NCI-H1436 treated with DMSO at 0.1 percent for 48 hours (cell line): ENCODE data around the gene MT1G.
"Not testable (repeated sequence)": the region's sequence is repeated elsewhere in the genome, so short reads cannot be mapped to it uniquely, and the experiment has no call there.

Experiments
- DNase-seq: peaks from one replicate; lab custom pipeline; 2025; lab: John Stamatoyannopoulos, UW

MT1G gene

DNA sequence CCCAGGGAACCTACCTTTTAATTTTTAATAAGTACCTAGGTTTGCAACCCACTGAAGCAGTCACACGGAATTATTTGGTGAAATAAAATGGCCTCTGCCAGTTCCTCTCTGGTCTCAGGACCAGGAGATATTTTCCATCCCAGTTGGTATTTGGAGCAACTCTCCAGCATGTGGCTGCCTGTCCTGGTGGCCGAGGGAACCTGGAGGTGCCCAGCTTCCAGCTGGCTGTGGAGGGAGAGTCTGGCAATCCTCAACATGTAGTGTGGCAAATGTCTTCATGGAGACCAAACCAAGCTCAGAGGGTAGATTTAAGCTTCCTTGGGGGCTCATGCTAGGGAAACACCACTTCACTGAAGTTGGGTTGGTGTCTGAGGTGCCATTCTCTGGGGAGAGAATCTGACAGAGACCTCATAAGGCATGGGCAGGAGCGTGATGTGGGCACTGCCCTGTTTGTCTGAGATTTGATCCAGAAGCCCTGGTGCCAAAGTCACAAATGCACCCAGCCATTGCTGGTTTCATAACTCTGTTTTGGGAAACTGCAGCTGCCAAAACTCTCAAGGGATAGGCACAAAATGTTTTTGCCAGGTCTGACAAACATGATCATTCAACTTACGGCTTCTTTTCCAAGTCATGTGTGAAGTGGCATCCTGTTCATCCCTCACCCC, 17.2 kb upstream of the MT1G start:
- DNase-seq: no peak

- DNase-seq: no peak
Measured at GRCh38 chr16:56684256-56684925, 16.5 kb upstream of the MT1G start.

- no peak for DNase-seq
Measured at GRCh38 chr16:56683424-56684172, 15.7 kb upstream of the MT1G start.

DNA sequence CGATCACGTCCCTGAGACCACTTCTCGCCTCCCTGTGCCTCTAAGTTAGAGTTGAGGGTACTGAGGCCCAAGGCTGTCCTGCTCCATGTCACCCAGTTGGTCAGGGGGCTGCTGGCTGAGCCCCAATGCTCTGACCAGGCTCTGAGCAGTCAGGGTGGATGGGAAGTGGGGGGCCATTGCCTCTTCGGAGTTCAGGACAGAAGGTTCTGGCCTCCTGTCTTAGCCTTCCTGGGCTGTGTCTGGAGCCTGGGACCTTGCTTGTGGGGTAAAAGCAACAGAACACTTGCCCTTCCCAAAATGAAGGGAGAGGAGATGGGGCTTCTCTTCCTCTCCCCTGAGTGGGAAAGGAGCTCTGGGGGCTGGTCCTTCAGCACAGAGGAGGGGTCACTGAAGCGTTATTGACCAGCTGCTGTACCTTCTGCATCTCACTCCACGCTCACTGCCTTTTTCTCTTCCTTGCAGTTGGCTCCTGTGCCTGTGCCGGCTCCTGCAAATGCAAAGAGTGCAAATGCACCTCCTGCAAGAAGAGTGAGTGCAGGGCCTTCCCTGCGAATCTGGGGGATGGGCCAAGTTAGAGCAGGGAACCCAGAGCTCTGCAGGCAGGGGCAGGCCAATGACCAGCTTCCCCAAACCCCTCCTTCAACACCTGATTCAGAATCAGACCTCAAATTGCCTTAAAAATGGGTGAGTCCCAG, 15.0 kb upstream of the MT1G start:
- DNase-seq: no peak

DNA sequence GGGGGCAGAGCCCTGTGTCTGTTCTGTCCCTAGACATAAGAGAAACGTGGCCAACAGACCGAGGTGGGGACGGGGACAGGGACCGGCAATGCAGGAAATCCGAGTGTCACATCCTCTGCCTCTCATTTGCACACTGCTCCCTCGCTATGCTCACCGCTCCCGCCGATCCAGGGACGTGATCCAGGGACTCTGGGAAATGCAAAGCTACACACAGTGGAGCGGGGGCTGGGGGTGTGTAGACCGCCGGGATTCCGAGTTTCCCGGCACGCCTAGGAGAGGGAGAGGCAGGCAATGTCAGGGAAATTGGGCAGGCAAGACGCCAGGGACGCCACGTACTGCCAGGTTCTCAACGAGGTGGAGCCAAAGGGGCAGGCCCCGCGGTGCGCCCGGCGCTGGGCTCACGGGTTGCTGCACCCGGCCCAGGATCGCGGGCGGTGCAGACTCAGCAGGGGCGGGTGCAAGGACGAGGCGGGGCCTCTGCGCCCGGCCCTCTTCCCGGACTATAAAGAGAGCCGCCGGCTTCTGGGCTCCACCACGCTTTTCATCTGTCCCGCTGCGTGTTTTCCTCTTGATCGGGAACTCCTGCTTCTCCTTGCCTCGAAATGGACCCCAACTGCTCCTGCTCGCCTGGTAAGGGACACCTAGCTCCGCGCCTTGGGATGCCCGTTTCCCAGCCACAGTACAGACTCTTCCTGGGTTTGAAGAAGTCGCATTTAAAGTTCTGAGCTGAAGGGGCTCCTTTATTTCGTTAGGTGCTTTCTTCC, 14.3 kb upstream of the MT1G start, which contains the start of gene MT1X:
MT1X (plus strand) TSS at position 532 of the 764 bp plus-strand sequence; CDS start at position 603, 71 bp downstream.
- no peak for DNase-seq

- no peak for DNase-seq
Measured at GRCh38 chr16:56679818-56680217, 12.0 kb upstream of the MT1G start.

DNA sequence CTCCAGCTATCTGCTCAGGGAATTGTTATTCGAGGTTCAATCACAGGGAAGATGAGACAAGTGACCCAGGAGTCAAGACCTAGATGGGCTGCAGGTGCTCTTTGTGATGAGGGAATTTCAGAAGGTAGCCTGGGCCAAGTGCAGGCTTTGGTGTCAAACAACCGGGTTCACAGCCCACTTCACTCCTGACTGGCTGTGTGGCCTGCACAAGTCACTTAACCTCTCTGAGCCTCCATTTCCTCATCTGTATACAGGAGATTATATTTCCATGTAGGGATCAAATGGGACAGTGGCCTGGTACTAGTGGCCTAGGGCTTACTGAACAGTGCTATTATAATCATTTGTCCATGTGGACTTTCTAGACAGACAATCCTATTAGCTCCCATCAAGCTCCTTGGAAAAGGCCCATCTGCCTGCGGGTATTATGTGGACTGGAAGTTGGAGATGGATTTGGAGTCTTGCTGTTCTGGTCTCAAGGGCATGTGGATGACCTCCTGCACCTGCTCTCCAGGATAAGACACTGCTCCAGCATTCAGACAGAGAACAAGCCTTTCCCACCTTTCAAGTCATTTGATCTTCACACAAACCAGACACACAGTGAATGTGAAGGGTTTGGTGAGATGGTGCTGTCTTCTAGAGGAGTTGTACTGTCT, 11.3 kb upstream of the MT1G start:
- no peak for DNase-seq

- no peak for DNase-seq
Measured at GRCh38 chr16:56677474-56677873, 9.6 kb upstream of the MT1G start.

DNA sequence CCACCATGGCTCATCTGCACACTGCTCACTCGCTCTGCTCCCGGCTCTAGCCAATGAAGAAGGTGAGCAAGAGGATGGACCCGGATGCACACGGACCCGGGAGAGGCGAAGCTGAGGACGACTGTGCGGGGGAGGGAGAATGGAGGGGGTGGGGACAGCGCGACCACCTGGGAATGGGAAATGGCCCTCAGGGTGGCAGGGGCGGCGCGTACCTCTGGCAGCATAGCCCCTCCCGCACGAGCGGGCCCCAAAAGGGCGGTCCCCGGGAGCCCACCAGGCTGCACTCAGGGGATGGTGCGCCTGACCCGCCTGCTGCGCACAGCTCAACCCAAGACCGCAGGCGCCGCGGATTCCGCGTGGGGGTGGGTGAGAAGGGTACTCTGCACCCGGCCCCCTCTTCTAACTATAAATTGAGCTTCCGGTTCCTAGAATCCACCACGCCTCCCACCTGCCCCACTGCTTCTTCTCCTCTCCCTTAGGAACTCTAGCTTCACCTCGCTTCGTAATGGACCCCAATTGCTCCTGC, 7.9 kb upstream of the MT1G start:
- no peak for DNase-seq

DNA sequence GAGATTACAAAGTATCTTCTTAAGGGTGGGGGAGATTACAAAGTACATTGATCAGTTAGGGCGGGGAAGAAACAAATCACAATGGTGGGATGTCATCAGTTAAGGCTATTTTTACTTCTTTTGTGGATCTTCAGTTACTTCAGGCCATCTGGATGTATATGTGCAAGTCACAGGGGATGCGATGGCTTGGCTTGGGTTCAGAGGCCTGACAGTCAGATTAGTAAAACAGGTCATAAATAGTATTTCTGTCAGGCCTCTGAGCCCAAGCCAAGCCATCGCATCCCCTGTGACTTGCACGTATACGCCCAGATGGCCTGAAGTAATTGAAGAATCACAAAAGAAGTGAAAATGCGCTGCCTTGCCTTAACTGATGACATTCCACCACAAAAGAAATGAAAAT, 6.7 kb upstream of the MT1G start:
- DNase-seq: not testable (repeated sequence)

- DNase-seq: no peak
Measured at GRCh38 chr16:56673921-56674320, 6.1 kb upstream of the MT1G start.

GRCh38 chr16:56672761-56673536, 5.1 kb upstream of the MT1G start:
- no peak for DNase-seq

DNA sequence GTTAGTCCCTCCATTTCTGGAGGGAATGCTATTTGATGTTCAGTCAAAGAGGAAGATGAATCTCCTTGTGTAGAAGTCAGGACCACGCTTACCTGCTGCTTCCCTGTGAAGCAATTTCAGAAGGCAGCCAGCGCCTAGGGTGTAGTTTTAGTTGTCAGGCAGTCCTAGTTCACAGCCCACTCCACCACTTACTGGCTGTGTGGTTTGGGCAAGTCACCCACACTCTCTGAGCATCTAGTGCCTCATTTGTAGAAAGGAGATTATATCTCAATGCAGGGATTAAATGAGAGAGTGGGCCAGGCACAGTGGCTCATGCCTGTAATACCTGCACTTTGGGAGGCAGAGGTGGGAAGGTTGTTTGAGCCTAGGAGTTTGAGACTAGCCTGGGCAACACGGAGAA, 4.3 kb upstream of the MT1G start:
- DNase-seq: not testable (repeated sequence)

- not testable (repeated sequence) for DNase-seq
Measured at GRCh38 chr16:56671691-56672090, 3.8 kb upstream of the MT1G start.

- no peak for DNase-seq
Measured at GRCh38 chr16:56670620-56670934, 2.7 kb upstream of the MT1G start.

GRCh38 chr16:56669840-56670619, 2.2 kb upstream of the MT1G start:
- no peak for DNase-seq

DNA sequence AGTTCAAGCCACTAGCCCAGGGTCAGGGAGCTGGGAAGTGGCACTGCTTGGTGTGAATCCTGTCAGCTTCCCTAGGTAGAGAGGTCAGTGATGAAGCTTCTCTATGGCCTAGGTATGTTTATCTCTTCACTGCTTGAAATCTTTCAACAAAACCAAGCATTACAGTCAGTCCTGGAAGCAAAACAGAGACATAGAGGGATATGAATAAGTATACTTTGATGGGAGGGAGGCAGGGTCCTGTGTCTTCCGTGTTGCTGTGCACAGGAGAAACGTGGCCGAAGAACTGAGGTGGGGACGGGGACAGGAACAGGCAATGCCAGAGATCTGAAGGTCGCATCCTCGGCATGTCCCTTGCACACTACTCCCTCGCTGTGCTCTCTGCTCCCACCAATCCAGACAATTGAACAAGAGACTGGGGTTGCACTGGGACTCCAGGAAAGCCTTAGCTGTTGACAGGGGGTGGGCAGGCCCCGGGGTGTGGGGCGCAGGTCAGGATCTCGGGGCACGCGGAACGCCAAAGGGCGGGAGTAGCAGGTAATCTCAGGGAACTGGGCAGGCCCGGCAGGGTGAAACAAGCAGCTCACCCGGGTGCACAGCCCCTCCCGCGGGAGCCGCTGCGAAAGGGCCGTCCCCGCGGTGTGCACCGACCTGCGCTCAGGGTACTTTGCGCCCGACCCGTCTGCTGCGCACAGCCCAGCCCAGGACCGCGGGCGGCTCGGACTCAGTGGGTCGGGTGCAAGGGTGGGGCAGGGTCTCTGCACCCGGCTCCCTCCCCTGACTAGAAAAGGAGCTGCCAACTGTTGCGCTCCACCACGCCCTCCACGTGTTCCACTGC, 1.4 kb upstream of the MT1G start, which contains the start of gene MT1H:
MT1H (plus strand) TSS at position 810 of the 835 bp plus-strand sequence. CDS start 71 bp downstream, outside the sequence.
- no peak for DNase-seq
